Keratinocyte (primary cell): ENCODE data around the gene NFATC2. TPM values are rescaled to one million over a fixed set of nuclear protein-coding genes. Genes with fewer than 3 reads are reported as not detected.

Source experiments
- DNase-seq: peaks from one replicate; pipeline ENCODE4 v3.0.0-alpha.2; 2011; ENCODE audit warnings: low read depth, missing footprints, low spot score
- FAIRE-seq: peaks from 2 replicates; lab custom pipeline; 2011; peaks lifted over from hg19 to GRCh38; lab: Jason Lieb, UNC
- H2AFZ ChIP-seq: 2 replicates; pipeline ENCODE4 v1.6.0; 2012; ENCODE audit warnings: low read length, control low read depth, inconsistent platforms; ENCODE audit not compliant: control insufficient read depth
- H3K27ac ChIP-seq: 2 replicates; pipeline ENCODE4 v1.5.1; 2011; ENCODE audit warnings: low read length; ENCODE audit not compliant: control insufficient read depth, insufficient read depth
- H3K27me3 ChIP-seq: 3 replicates; pipeline ENCODE4 v1.6.0; 2011; ENCODE audit warnings: low read length; ENCODE audit not compliant: control insufficient read depth, insufficient read depth; ENCODE audit errors: extremely low read depth
- H3K36me3 ChIP-seq, 2 experiments: 2 replicates in 1 of 2; 3 replicates in 1 of 2; pipeline ENCODE4 v1.5.1; 2011; ENCODE audit warnings: low read length in 2 of 2, mild to moderate bottlenecking in 1 of 2; ENCODE audit not compliant: control insufficient read depth in 2 of 2, insufficient read depth in 2 of 2; ENCODE audit errors: extremely low read depth in 1 of 2
- H3K4me1 ChIP-seq: 3 replicates; pipeline ENCODE4 v1.5.1; 2011; ENCODE audit warnings: low read length; ENCODE audit not compliant: control insufficient read depth, insufficient read depth; ENCODE audit errors: extremely low read depth
- H3K4me2 ChIP-seq: 3 replicates; pipeline ENCODE4 v1.6.0; 2011; ENCODE audit warnings: low read depth, low read length; ENCODE audit not compliant: control insufficient read depth, insufficient read depth; ENCODE audit errors: extremely low read depth
- H3K4me3 ChIP-seq, 3 experiments: fragments of 200-600 bp in 1 of 3; sonication (generic) in 1 of 3; 2 replicates in 2 of 3; 3 replicates in 1 of 3; pipeline ENCODE4 v1.5.1; 2011 to 2016; ENCODE audit warnings: low read length in 3 of 3, mild to moderate bottlenecking in 3 of 3, control low read depth in 2 of 3, inconsistent platforms in 1 of 3, low read depth in 1 of 3, mixed read lengths in 1 of 3, mixed run types in 1 of 3, moderate library complexity in 1 of 3; ENCODE audit not compliant: control insufficient read depth in 2 of 3, insufficient read depth in 2 of 3; ENCODE audit errors: extremely low read depth in 1 of 3
- H3K79me2 ChIP-seq: 2 replicates; pipeline ENCODE4 v1.6.0; 2012; ENCODE audit warnings: low read length; ENCODE audit not compliant: control insufficient read depth, insufficient read depth
- H3K9ac ChIP-seq: 3 replicates; pipeline ENCODE4 v1.6.0; 2011; ENCODE audit warnings: low read length; ENCODE audit not compliant: control insufficient read depth, insufficient read depth; ENCODE audit errors: extremely low read depth
- H3K9me1 ChIP-seq: 3 replicates; pipeline ENCODE4 v1.6.0; 2011; ENCODE audit warnings: low read length; ENCODE audit not compliant: control insufficient read depth, insufficient read depth; ENCODE audit errors: extremely low read depth
- H3K9me3 ChIP-seq: 2 replicates; pipeline ENCODE4 v1.5.1; 2012; ENCODE audit warnings: low read depth, low read length; ENCODE audit not compliant: control insufficient read depth
- H4K20me1 ChIP-seq: 3 replicates; pipeline ENCODE4 v1.6.0; 2011; ENCODE audit warnings: low read length; ENCODE audit not compliant: control insufficient read depth, insufficient read depth; ENCODE audit errors: extremely low read depth
- EZH2 ChIP-seq: IDR thresholded peaks from one replicate; pipeline ENCODE4 v1.6.1; 2012; ENCODE audit warnings: inconsistent platforms, mild to moderate bottlenecking, low read length, moderate library complexity
- dilution Hi-C: fragments of 300-500 bp; cut with MboI; formaldehyde crosslinking; loops from one replicate; pipeline ENCODE4 v1.7.0; 2020; ENCODE audit warnings: low sequenced_read_pairs; ENCODE audit not compliant: extremely low pct_ligation_motif_present
- polyA plus RNA-seq, 5 experiments: library from polyadenylated mRNA; depleted of rRNA in 3 of 5; stranded (reverse) in 3 of 5; stranded (forward) in 1 of 5; unstranded in 1 of 5; fragments of >200 nt; gene quantifications; 1 replicate in 1 of 5; 2 replicates in 3 of 5; 3 replicates in 1 of 5; pipeline versions ENCODE4 v1.2.1 to v1.2.3, GENCODE V29; 2011 to 2012; ENCODE audit warnings: missing spikeins in 2 of 5, low read depth in 1 of 5, low replicate concordance in 1 of 5
- TF ChIP-seq, protein P1 (sequence below), 3 experiments: IDR thresholded peaks in 1 of 3; conservative IDR thresholded peaks in 1 of 3; optimal IDR thresholded peaks in 1 of 3; 2 replicates in 2 of 3; 3 replicates in 1 of 3; pipeline versions ENCODE3 to v1.5.1; 2011; ENCODE audit warnings: low read length in 3 of 3, mild to moderate bottlenecking in 3 of 3, moderate library complexity in 2 of 3, control low read depth in 1 of 3, inconsistent platforms in 1 of 3; ENCODE audit not compliant: insufficient read depth in 2 of 3; ENCODE audit errors: extremely low read depth in 1 of 3

The NFATC2 gene
- polyA plus RNA-seq, 1 donor (not counting 4 experiments of a cell fraction or from before 2014, with no cell fraction given) = 0.05 TPM

GRCh38 chr20:51583499-51583898, 41.0 kb upstream of the NFATC2 start:
- H3K4me2 ChIP-seq = no peak overlapping the region
- H3K27me3 ChIP-seq = no peaks in the 10 kb centered on the region
- no peak overlapping the region for H3K4me3 ChIP-seq
- dilution Hi-C loops = no loop called here
- no peak overlapping the region for H3K27ac ChIP-seq
- no peak for TF ChIP-seq EZH2
- TF ChIP-seq, protein P1, sequence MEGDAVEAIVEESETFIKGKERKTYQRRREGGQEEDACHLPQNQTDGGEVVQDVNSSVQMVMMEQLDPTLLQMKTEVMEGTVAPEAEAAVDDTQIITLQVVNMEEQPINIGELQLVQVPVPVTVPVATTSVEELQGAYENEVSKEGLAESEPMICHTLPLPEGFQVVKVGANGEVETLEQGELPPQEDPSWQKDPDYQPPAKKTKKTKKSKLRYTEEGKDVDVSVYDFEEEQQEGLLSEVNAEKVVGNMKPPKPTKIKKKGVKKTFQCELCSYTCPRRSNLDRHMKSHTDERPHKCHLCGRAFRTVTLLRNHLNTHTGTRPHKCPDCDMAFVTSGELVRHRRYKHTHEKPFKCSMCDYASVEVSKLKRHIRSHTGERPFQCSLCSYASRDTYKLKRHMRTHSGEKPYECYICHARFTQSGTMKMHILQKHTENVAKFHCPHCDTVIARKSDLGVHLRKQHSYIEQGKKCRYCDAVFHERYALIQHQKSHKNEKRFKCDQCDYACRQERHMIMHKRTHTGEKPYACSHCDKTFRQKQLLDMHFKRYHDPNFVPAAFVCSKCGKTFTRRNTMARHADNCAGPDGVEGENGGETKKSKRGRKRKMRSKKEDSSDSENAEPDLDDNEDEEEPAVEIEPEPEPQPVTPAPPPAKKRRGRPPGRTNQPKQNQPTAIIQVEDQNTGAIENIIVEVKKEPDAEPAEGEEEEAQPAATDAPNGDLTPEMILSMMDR (optimal IDR thresholded peaks at IDR 0.05 in 1 of 3, IDR thresholded peaks at IDR 0.05 in 1 of 3, conservative IDR thresholded peaks at IDR 0.05 in 1 of 3; ENCODE audit: extremely low read depth in 1 of 3, insufficient read depth in 2 of 3, low read length in 3 of 3) = no peak
- H3K9me3 ChIP-seq = no peaks in the 10 kb centered on the region
- H2AFZ ChIP-seq = no peak overlapping the region
- FAIRE-seq (no peak), DNase-seq (no peak)
- no peak overlapping the region for H3K9ac ChIP-seq
- no peaks in the 10 kb centered on the region for H3K79me2 ChIP-seq
- H4K20me1 ChIP-seq = no peaks in the 10 kb centered on the region
- H3K4me1 ChIP-seq = peaks cover 3% of the 10 kb centered on the region
- H3K9me1 ChIP-seq = no peaks in the 10 kb centered on the region
- no peaks in the 10 kb centered on the region for H3K36me3 ChIP-seq

- no peak overlapping the region for H3K27ac ChIP-seq
- H3K27me3 ChIP-seq = no peaks in the 10 kb centered on the region
- no peak overlapping the region for H3K4me2 ChIP-seq
- DNase-seq = no peak
- H3K9ac ChIP-seq = no peak overlapping the region
- H3K9me3 ChIP-seq = no peaks in the 10 kb centered on the region
- H3K9me1 ChIP-seq = no peaks in the 10 kb centered on the region
- no peak overlapping the region for H3K4me3 ChIP-seq
- peaks cover 3% of the 10 kb centered on the region for H3K4me1 ChIP-seq
- no peak for FAIRE-seq
- H3K36me3 ChIP-seq = no peaks in the 10 kb centered on the region
- H3K79me2 ChIP-seq = no peaks in the 10 kb centered on the region
- dilution Hi-C loops = no loop called here
- TF ChIP-seq, protein P1 (optimal IDR thresholded peaks at IDR 0.05 in 1 of 3, IDR thresholded peaks at IDR 0.05 in 1 of 3, conservative IDR thresholded peaks at IDR 0.05 in 1 of 3; ENCODE audit: extremely low read depth in 1 of 3, insufficient read depth in 2 of 3, low read length in 3 of 3) = no peak
- no peaks in the 10 kb centered on the region for H4K20me1 ChIP-seq
- H2AFZ ChIP-seq = no peak overlapping the region
Observed at GRCh38 chr20:51583073-51583472, 40.6 kb upstream of the NFATC2 start.
